HG03045 (cell line): ENCODE data around the gene CNGB1.
"Not testable (repeated sequence)": the region's sequence is repeated elsewhere in the genome, so short reads cannot be mapped to it uniquely, and the experiment has no call there.

Experiments
- ATAC-seq: cut with Tn5 transposase; IDR thresholded peaks from one replicate; pipeline ENCODE4 v1.9.1; 2021; ENCODE audit warnings: mild to moderate bottlenecking, moderate library complexity; ENCODE audit not compliant: unreplicated experiment

Gene CNGB1

GRCh38 chr16:57892447-57893096 lies 78.4 kb downstream of the CNGB1 start:
- no peak for ATAC-seq

- ATAC-seq = no peak
These were observed 78.9 kb downstream of the CNGB1 start for GRCh38 chr16:57892041-57892440.

- no peak for ATAC-seq
These were observed 80.2 kb downstream of the CNGB1 start for GRCh38 chr16:57890752-57891111.

- no peak for ATAC-seq
These were observed 80.8 kb downstream of the CNGB1 start for GRCh38 chr16:57889960-57890751.

GRCh38 chr16:57889522-57889921 lies 81.4 kb downstream of the CNGB1 start:
- no peak for ATAC-seq

- ATAC-seq = no peak
These were observed 81.8 kb downstream of the CNGB1 start for GRCh38 chr16:57889111-57889510.

- no peak for ATAC-seq
These were observed 82.8 kb downstream of the CNGB1 start for GRCh38 chr16:57888128-57888527.

- ATAC-seq = no peak
These were observed 83.2 kb downstream of the CNGB1 start for GRCh38 chr16:57887711-57888110.

GRCh38 chr16:57886427-57886826 lies 84.5 kb downstream of the CNGB1 start:
- no peak for ATAC-seq

GRCh38 chr16:57884655-57885133 lies 86.2 kb downstream of the CNGB1 start:
- no peak for ATAC-seq

- no peak for ATAC-seq
These were observed 86.8 kb downstream of the CNGB1 start for GRCh38 chr16:57883953-57884654.

- ATAC-seq = no peak
These were observed 87.4 kb downstream of the CNGB1 start for GRCh38 chr16:57883480-57883879.

- no peak for ATAC-seq
These were observed 88.1 kb downstream of the CNGB1 start for GRCh38 chr16:57882792-57883191.

GRCh38 chr16:57882206-57882605 lies 88.7 kb downstream of the CNGB1 start:
- ATAC-seq = no peak

- no peak for ATAC-seq
These were observed 92.3 kb downstream of the CNGB1 start for GRCh38 chr16:57878586-57878985.

- no peak for ATAC-seq
These were observed 94.7 kb downstream of the CNGB1 start for GRCh38 chr16:57876210-57876609.

- no peak for ATAC-seq
These were observed 95.6 kb downstream of the CNGB1 start for GRCh38 chr16:57875347-57875746.

GRCh38 chr16:57873218-57873617 lies 97.7 kb downstream of the CNGB1 start:
- ATAC-seq = no peak

- not testable (repeated sequence) for ATAC-seq
These were observed 98.2 kb downstream of the CNGB1 start for GRCh38 chr16:57872764-57873163.

GRCh38 chr16:57871456-57871855 lies 99.5 kb downstream of the CNGB1 start:
- ATAC-seq = no peak

GRCh38 chr16:57870753-57871454 lies 100.0 kb downstream of the CNGB1 start:
- no peak for ATAC-seq
